HG03342 (cell line): ENCODE data around the gene SIRT7.

Experiments
- ATAC-seq: cut with Tn5 transposase; IDR thresholded peaks from one replicate; pipeline ENCODE4 v1.9.1; 2021; ENCODE audit warnings: mild to moderate bottlenecking, moderate library complexity; ENCODE audit not compliant: unreplicated experiment

Gene SIRT7

GRCh38 chr17:81907219-81908145 is 10.5 kb downstream of the SIRT7 start:
- no peak for ATAC-seq

GRCh38 chr17:81906476-81907218 is 11.3 kb downstream of the SIRT7 start:
- ATAC-seq, result no peak

- no peak for ATAC-seq
Measured at GRCh38 chr17:81905993-81906392, 12.0 kb downstream of the SIRT7 start.

- no peak for ATAC-seq
Measured at GRCh38 chr17:81905424-81905875, 12.5 kb downstream of the SIRT7 start.

GRCh38 chr17:81904600-81905423 is 13.2 kb downstream of the SIRT7 start:
- no peak for ATAC-seq

- no peak for ATAC-seq
Measured at GRCh38 chr17:81903896-81904599, 13.9 kb downstream of the SIRT7 start.

- no peak for ATAC-seq
Measured at GRCh38 chr17:81903415-81903831, 14.6 kb downstream of the SIRT7 start.

GRCh38 chr17:81902653-81903414 is 15.1 kb downstream of the SIRT7 start:
- no peak for ATAC-seq

- ATAC-seq, result no peak
Measured at GRCh38 chr17:81902023-81902652, 15.8 kb downstream of the SIRT7 start, which contains the start of gene NPB. NPB (plus strand) TSS chr17:81902238; CDS start chr17:81902278, 40 bp downstream.

- no peak for ATAC-seq
Measured at GRCh38 chr17:81901167-81902022, 16.6 kb downstream of the SIRT7 start.

GRCh38 chr17:81900181-81900820 is 17.7 kb downstream of the SIRT7 start:
- no peak for ATAC-seq

- ATAC-seq, result no peak
Measured at GRCh38 chr17:81899514-81900166, 18.3 kb downstream of the SIRT7 start.

GRCh38 chr17:81898885-81899284 is 19.1 kb downstream of the SIRT7 start:
- no peak for ATAC-seq

- ATAC-seq, result no peak
Measured at GRCh38 chr17:81898029-81898866, 19.7 kb downstream of the SIRT7 start.

GRCh38 chr17:81895400-81895799 is 22.6 kb downstream of the SIRT7 start:
- no peak for ATAC-seq

- peak; percentile 16 for ATAC-seq
Measured at GRCh38 chr17:81891303-81891552, 26.7 kb downstream of the SIRT7 start.
